ENCODE measurements around the gene ILK. TPM values are rescaled to one million over a fixed set of nuclear protein-coding genes. Genes with fewer than 3 reads are reported as not detected.

Gene ILK
- total and polyA plus RNA-seq, 10 of the 15 experiments (the other 5 are each of a cell fraction or from before 2014, with no cell fraction given), result 51.8 to 163 (median 92.0) TPM

DNA sequence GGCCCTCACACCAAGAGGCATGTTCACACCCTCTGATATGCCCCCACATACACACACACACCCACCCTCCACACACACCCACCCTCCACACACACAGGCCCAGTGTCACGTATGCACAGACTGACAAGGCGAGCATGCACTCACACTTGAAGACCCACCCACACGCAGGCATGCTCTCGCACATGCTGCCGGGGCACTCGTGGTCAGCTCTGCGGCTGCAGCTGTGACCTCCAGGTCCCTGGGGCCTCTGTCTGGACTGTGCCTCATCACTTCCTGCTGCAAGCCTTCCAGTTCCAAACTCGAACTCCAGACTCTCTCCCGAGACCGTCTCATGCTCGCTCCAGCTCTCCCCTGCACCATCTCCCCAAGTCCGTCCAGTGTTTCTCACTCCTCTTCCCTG lies 42.5 kb downstream of the ILK start (continued):
- TF ChIP-seq, protein P1, sequence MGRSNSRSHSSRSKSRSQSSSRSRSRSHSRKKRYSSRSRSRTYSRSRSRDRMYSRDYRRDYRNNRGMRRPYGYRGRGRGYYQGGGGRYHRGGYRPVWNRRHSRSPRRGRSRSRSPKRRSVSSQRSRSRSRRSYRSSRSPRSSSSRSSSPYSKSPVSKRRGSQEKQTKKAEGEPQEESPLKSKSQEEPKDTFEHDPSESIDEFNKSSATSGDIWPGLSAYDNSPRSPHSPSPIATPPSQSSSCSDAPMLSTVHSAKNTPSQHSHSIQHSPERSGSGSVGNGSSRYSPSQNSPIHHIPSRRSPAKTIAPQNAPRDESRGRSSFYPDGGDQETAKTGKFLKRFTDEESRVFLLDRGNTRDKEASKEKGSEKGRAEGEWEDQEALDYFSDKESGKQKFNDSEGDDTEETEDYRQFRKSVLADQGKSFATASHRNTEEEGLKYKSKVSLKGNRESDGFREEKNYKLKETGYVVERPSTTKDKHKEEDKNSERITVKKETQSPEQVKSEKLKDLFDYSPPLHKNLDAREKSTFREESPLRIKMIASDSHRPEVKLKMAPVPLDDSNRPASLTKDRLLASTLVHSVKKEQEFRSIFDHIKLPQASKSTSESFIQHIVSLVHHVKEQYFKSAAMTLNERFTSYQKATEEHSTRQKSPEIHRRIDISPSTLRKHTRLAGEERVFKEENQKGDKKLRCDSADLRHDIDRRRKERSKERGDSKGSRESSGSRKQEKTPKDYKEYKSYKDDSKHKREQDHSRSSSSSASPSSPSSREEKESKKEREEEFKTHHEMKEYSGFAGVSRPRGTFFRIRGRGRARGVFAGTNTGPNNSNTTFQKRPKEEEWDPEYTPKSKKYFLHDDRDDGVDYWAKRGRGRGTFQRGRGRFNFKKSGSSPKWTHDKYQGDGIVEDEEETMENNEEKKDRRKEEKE (IDR thresholded peaks at IDR 0.05), result no peak
- TF ChIP-seq NFXL1 (IDR thresholded peaks at IDR 0.05; ENCODE audit: borderline replicate concordance), result no peak
- TF ChIP-seq CEBPB (IDR thresholded peaks at IDR 0.05; ENCODE audit: borderline replicate concordance in 1 of 2, low read depth in 2 of 2, low read length in 2 of 2), result no peak
- peak; percentile 60 for TF ChIP-seq MEF2B (IDR thresholded peaks at IDR 0.05; ENCODE audit: partially characterized antibody, poor library complexity, severe bottlenecking)
- TF ChIP-seq, protein P2, sequence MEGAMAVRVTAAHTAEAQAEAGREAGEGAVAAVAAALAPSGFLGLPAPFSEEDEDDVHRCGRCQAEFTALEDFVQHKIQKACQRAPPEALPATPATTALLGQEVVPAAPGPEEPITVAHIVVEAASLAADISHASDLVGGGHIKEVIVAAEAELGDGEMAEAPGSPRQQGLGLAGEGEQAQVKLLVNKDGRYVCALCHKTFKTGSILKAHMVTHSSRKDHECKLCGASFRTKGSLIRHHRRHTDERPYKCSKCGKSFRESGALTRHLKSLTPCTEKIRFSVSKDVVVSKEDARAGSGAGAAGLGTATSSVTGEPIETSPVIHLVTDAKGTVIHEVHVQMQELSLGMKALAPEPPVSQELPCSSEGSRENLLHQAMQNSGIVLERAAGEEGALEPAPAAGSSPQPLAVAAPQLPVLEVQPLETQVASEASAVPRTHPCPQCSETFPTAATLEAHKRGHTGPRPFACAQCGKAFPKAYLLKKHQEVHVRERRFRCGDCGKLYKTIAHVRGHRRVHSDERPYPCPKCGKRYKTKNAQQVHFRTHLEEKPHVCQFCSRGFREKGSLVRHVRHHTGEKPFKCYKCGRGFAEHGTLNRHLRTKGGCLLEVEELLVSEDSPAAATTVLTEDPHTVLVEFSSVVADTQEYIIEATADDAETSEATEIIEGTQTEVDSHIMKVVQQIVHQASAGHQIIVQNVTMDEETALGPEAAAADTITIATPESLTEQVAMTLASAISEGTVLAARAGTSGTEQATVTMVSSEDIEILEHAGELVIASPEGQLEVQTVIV (IDR thresholded peaks at IDR 0.05; ENCODE audit: borderline replicate concordance, partially characterized antibody), result no peak
- TF ChIP-seq ZNF207 (IDR thresholded peaks at IDR 0.05; ENCODE audit: borderline replicate concordance), result no peak
- TF ChIP-seq, protein P3, sequence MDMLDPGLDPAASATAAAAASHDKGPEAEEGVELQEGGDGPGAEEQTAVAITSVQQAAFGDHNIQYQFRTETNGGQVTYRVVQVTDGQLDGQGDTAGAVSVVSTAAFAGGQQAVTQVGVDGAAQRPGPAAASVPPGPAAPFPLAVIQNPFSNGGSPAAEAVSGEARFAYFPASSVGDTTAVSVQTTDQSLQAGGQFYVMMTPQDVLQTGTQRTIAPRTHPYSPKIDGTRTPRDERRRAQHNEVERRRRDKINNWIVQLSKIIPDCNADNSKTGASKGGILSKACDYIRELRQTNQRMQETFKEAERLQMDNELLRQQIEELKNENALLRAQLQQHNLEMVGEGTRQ (IDR thresholded peaks at IDR 0.05; ENCODE audit: borderline replicate concordance, low read depth, low read length), result no peak
- no peak for TF ChIP-seq KAT2A (conservative IDR thresholded peaks at IDR 0.05; ENCODE audit: control insufficient read depth, low read depth, low read length)
- TF ChIP-seq SREBF2 (IDR thresholded peaks at IDR 0.05; ENCODE audit: low read length), result no peak
- no peak for TF ChIP-seq SMAD1 (IDR thresholded peaks at IDR 0.05; ENCODE audit: low read depth, partially characterized antibody)
- no peak for TF ChIP-seq CHD2 (IDR thresholded peaks at IDR 0.05; ENCODE audit: borderline replicate concordance, low read depth, low read length)
- TF ChIP-seq BHLHE40 (IDR thresholded peaks at IDR 0.05; ENCODE audit: borderline replicate concordance in 1 of 2, low read depth in 2 of 2, low read length in 1 of 2), result peak; percentile 84 to 89
- TF ChIP-seq CBX5 (IDR thresholded peaks at IDR 0.05; ENCODE audit: low read depth), result no peak
- TF ChIP-seq, protein P4, sequence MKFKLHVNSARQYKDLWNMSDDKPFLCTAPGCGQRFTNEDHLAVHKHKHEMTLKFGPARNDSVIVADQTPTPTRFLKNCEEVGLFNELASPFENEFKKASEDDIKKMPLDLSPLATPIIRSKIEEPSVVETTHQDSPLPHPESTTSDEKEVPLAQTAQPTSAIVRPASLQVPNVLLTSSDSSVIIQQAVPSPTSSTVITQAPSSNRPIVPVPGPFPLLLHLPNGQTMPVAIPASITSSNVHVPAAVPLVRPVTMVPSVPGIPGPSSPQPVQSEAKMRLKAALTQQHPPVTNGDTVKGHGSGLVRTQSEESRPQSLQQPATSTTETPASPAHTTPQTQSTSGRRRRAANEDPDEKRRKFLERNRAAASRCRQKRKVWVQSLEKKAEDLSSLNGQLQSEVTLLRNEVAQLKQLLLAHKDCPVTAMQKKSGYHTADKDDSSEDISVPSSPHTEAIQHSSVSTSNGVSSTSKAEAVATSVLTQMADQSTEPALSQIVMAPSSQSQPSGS (IDR thresholded peaks at IDR 0.05; ENCODE audit: low read length), result no peak
- 0 out of 2 replicates have a peak, but pooled peaks have one; percentile 43 for TF ChIP-seq TCF12 (IDR thresholded peaks at IDR 0.05; ENCODE audit: low read depth, low read length)
- TF ChIP-seq HDAC2 (IDR thresholded peaks at IDR 0.05), result no peak
- TF ChIP-seq RBBP5 (conservative IDR thresholded peaks at IDR 0.05), result no peak
- TF ChIP-seq PML (IDR thresholded peaks at IDR 0.05; ENCODE audit: low read length), result no peak
- TF ChIP-seq BRCA1 (IDR thresholded peaks at IDR 0.05; ENCODE audit: low read depth, low read length), result no peak
- no peak for TF ChIP-seq MTA2 (IDR thresholded peaks at IDR 0.05; ENCODE audit: low read depth)
- TF ChIP-seq CHD4 (IDR thresholded peaks at IDR 0.05), result no peak
- TF ChIP-seq CHD1 (IDR thresholded peaks at IDR 0.05; ENCODE audit: low read depth, low read length), result no peak
- no peak for TF ChIP-seq EP300 (IDR thresholded peaks at IDR 0.05; ENCODE audit: borderline replicate concordance in 1 of 2, control insufficient read depth in 1 of 2, low read depth in 2 of 2, low read length in 2 of 2)
- no peak for TF ChIP-seq EGR1 (IDR thresholded peaks at IDR 0.05; ENCODE audit: borderline replicate concordance in 1 of 2, low read depth in 2 of 2, low read length in 2 of 2)
- TF ChIP-seq ZNF384 (IDR thresholded peaks at IDR 0.05; ENCODE audit: borderline replicate concordance, low read depth, low read length), result no peak

Measured in GM12878 (cell line).